Right lobe of liver (tissue), 6 donors: Measurements from ENCODE around the gene SMIM22. TPM values are rescaled to one million over a fixed set of nuclear protein-coding genes. Genes with fewer than 3 reads are reported as not detected.

Source experiments
- ATAC-seq, 4 donors: fragments of 200-7000 bp; cut with Tn5 transposase; one replicate each; pipeline ENCODE4 v1.9.1; 2020; ENCODE audit warnings: mild to moderate bottlenecking in 4 of 4, moderate library complexity in 4 of 4
- DNase-seq, 3 donors: peaks; one replicate each; pipeline ENCODE4 v3.0.0-alpha.2; 2020
- H3K27ac ChIP-seq, 3 donors: fragments of 200-600 bp; one replicate each; pipeline ENCODE4 v1.8.0; 2022
- H3K27me3 ChIP-seq, 2 donors: fragments of 200-600 bp; one replicate each; pipeline ENCODE4 v1.8.0; 2022
- H3K36me3 ChIP-seq, 4 donors: fragments of 200-600 bp; sonication (generic) in 1 of 4; one replicate each; pipeline versions ENCODE4 v1.5.1 to v1.8.0; 2017 to 2022; ENCODE audit warnings: control low read depth in 1 of 4
- H3K4me1 ChIP-seq, 4 donors: fragments of 200-600 bp; sonication (generic) in 1 of 4; one replicate each; pipeline versions ENCODE4 v1.5.1 to v1.8.0; 2017 to 2022; ENCODE audit warnings: control low read depth in 1 of 4
- H3K4me3 ChIP-seq, 3 donors: fragments of 200-600 bp; one replicate each; pipeline ENCODE4 v1.8.0; 2022
- H3K9me3 ChIP-seq, 4 donors: fragments of 200-600 bp; sonication (generic) in 1 of 4; one replicate each; pipeline versions ENCODE4 v1.5.1 to v1.8.0; 2017 to 2022; ENCODE audit warnings: control low read depth in 1 of 4
- CTCF ChIP-seq, 4 donors: fragments of 200-600 bp in 3 of 4; fragments of 450-650 bp in 1 of 4; IDR thresholded peaks; one replicate each; pipeline versions ENCODE4 v1.5.1 to v1.8.0; 2016 to 2022; ENCODE audit warnings: antibody characterized with exemption in 4 of 4, mild to moderate bottlenecking in 2 of 4
- POLR2A ChIP-seq: fragments of 450-650 bp; IDR thresholded peaks from one replicate; pipeline ENCODE4 v1.6.1; 2017; ENCODE audit warnings: antibody characterized with exemption, mild to moderate bottlenecking
- WGBS: methylation state at CpG from one replicate; pipeline ENCODE4 v1.1.6; 2018; ENCODE audit warnings: low coverage, low lambda C conversion rate; ENCODE audit not compliant: insufficient coverage; ENCODE audit errors: missing lambda C conversion rate; 5-methylcytosine and 5-hydroxymethylcytosine counted together
- intact Hi-C, 2 donors: fragments of 100-400 bp; cut with DNase I; formaldehyde crosslinking; loops; one replicate each; pipeline versions ENCODE4 v1.11.2 to v1.14.1; 2022
- small RNA-seq, 2 experiments: library from RNA; depleted of rRNA; stranded (forward); fragments of <200 nt; gene quantifications; one replicate each; pipeline ENCODE3, GENCODE V24; 2016
- total RNA-seq, 6 experiments: library from RNA; depleted of rRNA in 2 of 6; stranded (reverse); fragments of >200 nt in 2 of 6; fragmentation: NEBNext Ultra II Directional in 3 of 6; extraction: Animal tissue kit (Norgen Biotek cat#: 25700) in 3 of 6; gene quantifications; one replicate each; pipeline versions ENCODE4 v1.1.0 to v1.2.4, GENCODE V29; 2016 to 2023
- donor health status: DM: no; HTN: yes; CAD: no.
- donor health status: DM: no; HTN: no; CAD: no.
- donor health status: DM: no; HTN: no; CAD: no.
- donor health status: DM: no; HTN: yes; CAD: no.
- donor health status: DM: no; HTN: yes; CAD: no.

SMIM22 gene
- total RNA-seq, 6 experiments from 2014 or later: 0.44 to 0.95 TPM; not detected in 4

GRCh38 chr16:4837733-4838501, 42.7 kb downstream of the SMIM22 start:
- H3K4me1 ChIP-seq: no peaks in the 10 kb centered on the region
- H3K36me3 ChIP-seq: peaks cover 0 to 65% (median 25%) of the 10 kb centered on the region in 4 donors
- H3K27ac ChIP-seq: no peak overlapping the region
- H3K27me3 ChIP-seq: no peaks in the 10 kb centered on the region
- 91% methylated on average over 8 of the region's 13 CpGs for WGBS
- ATAC-seq: no peak
- intact Hi-C loops: no loop called here
- TF ChIP-seq CTCF (IDR thresholded peaks at IDR 0.05): no peak
- no peak for TF ChIP-seq POLR2A
- H3K9me3 ChIP-seq: no peaks in the 10 kb centered on the region
- no peak overlapping the region for H3K4me3 ChIP-seq
- no peak for DNase-seq

GRCh38 chr16:4839942-4840341, 44.8 kb downstream of the SMIM22 start:
- WGBS: 87% methylated on average over 3 of the region's 5 CpGs
- DNase-seq (no peak), ATAC-seq (no peak)
- no peaks in the 10 kb centered on the region for H3K4me1 ChIP-seq
- intact Hi-C loops: no loop called here
- H3K27me3 ChIP-seq: no peaks in the 10 kb centered on the region
- H3K9me3 ChIP-seq: no peaks in the 10 kb centered on the region
- H3K36me3 ChIP-seq: peaks cover 0 to 83% (median 33%) of the 10 kb centered on the region in 4 donors
- TF ChIP-seq CTCF (IDR thresholded peaks at IDR 0.05): no peak
- no peak for TF ChIP-seq POLR2A
- no peak overlapping the region for H3K27ac ChIP-seq
- no peak overlapping the region for H3K4me3 ChIP-seq

- H3K4me3 ChIP-seq: no peak overlapping the region
- no peaks in the 10 kb centered on the region for H3K27me3 ChIP-seq
- TF ChIP-seq POLR2A (no peak), CTCF (IDR thresholded peaks at IDR 0.05) (no peak)
- H3K9me3 ChIP-seq: no peaks in the 10 kb centered on the region
- H3K4me1 ChIP-seq: peaks cover 0 to 6% (median 3%) of the 10 kb centered on the region in 4 donors
- intact Hi-C loops: no loop called here
- H3K36me3 ChIP-seq: peaks cover 0 to 82% (median 34%) of the 10 kb centered on the region in 4 donors
- H3K27ac ChIP-seq: no peak overlapping the region
- ATAC-seq (no peak), DNase-seq (no peak)
- 74% methylated on average over 5 of the region's 5 CpGs for WGBS
Measured at GRCh38 chr16:4840984-4841383, 45.8 kb downstream of the SMIM22 start.

Small RNAs within 50 kb of the gene (small RNA-seq; reads per million reads assigned to genes)
- 0 reads per million in 2 experiments for gene RF00017

Other genes starting within 250 kb of the SMIM22 start
- gene C16orf96, start 239.0 kb upstream of the SMIM22 start, total RNA-seq: under 1 TPM in 5 of 6 experiments, not detected in 1; 0.06 to 0.24 (median 0.16) TPM
- gene UBALD1, start 180.5 kb upstream of the SMIM22 start, total RNA-seq: 10 to 100 TPM in 4 of 6 experiments, 1 to 10 TPM in 2; 6.4 to 29.5 (median 17.2) TPM
- 10 to 100 TPM; 42.5 to 67.3 (median 49.5) TPM for gene MGRN1, start 170.5 kb upstream of the SMIM22 start, total RNA-seq
- 10 to 100 TPM; 17.8 to 36.3 (median 23.0) TPM for gene NUDT16L1, start 101.8 kb upstream of the SMIM22 start, total RNA-seq
- gene ANKS3, start 61.1 kb upstream of the SMIM22 start, total RNA-seq: 10 to 100 TPM in 1 of 6 experiments, 1 to 10 TPM in 5; 4.7 to 10.7 (median 7.6) TPM
- under 1 TPM in 5 of 6 experiments, not detected in 1; 0.12 to 0.92 (median 0.42) TPM for gene DNAAF8, start 60.8 kb upstream of the SMIM22 start, total RNA-seq
- gene ZNF500, start 28.2 kb upstream of the SMIM22 start, total RNA-seq: 1 to 10 TPM; 4.5 to 6.6 (median 5.8) TPM
- gene SEPTIN12, start 7.0 kb upstream of the SMIM22 start, total RNA-seq: not detected
- gene ROGDI, start 7.3 kb downstream of the SMIM22 start, total RNA-seq: 10 to 100 TPM in 5 of 6 experiments, 1 to 10 TPM in 1; 8.3 to 24.2 (median 14.0) TPM
- gene GLYR1, start 51.9 kb downstream of the SMIM22 start, total RNA-seq: 10 to 100 TPM; 33.1 to 55.2 (median 51.2) TPM
- gene UBN1, start 52.1 kb downstream of the SMIM22 start, total RNA-seq: 10 to 100 TPM; 12.0 to 18.6 (median 16.2) TPM
- 10 to 100 TPM in 4 of 6 experiments, 1 to 10 TPM in 2; 6.9 to 23.8 (median 14.4) TPM for gene PPL, start 141.8 kb downstream of the SMIM22 start, total RNA-seq
- gene SEC14L5, start 163.0 kb downstream of the SMIM22 start, total RNA-seq: 1 to 10 TPM in 1 of 6 experiments, under 1 TPM in 4, not detected in 1; 0.09 to 1.1 (median 0.60) TPM
- 10 to 100 TPM in 2 of 6 experiments, 1 to 10 TPM in 4; 6.6 to 22.1 (median 8.4) TPM for gene NAGPA, start 238.6 kb downstream of the SMIM22 start, total RNA-seq